ENCODE data around the gene ZBTB37.

GRCh38 chr1:173934440-173934839 lies 66.3 kb downstream of the ZBTB37 start:
- TF ChIP-seq, protein P1, sequence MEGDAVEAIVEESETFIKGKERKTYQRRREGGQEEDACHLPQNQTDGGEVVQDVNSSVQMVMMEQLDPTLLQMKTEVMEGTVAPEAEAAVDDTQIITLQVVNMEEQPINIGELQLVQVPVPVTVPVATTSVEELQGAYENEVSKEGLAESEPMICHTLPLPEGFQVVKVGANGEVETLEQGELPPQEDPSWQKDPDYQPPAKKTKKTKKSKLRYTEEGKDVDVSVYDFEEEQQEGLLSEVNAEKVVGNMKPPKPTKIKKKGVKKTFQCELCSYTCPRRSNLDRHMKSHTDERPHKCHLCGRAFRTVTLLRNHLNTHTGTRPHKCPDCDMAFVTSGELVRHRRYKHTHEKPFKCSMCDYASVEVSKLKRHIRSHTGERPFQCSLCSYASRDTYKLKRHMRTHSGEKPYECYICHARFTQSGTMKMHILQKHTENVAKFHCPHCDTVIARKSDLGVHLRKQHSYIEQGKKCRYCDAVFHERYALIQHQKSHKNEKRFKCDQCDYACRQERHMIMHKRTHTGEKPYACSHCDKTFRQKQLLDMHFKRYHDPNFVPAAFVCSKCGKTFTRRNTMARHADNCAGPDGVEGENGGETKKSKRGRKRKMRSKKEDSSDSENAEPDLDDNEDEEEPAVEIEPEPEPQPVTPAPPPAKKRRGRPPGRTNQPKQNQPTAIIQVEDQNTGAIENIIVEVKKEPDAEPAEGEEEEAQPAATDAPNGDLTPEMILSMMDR (IDR thresholded peaks at IDR 0.05) = no peak
- TF ChIP-seq POLR2A (IDR thresholded peaks at IDR 0.05) = no peak

Data from right lobe of liver (tissue), 4 donors.